Jurkat, Clone E6-1 (cell line): ENCODE results near the gene ERMARD.
"Not testable (repeated sequence)": the region's sequence is repeated elsewhere in the genome, so short reads cannot be mapped to it uniquely, and the experiment has no call there.

ENCODE experiments used
- DNase-seq: peaks from one replicate; pipeline ENCODE4 v3.0.0-alpha.2; 2011; ENCODE audit warnings: low read depth, low spot score
- H3K4me3 ChIP-seq: 2 replicates; pipeline ENCODE4 v1.5.1; 2011; ENCODE audit warnings: mild to moderate bottlenecking, low read length, control low read depth, moderate library complexity

The ERMARD gene

DNA sequence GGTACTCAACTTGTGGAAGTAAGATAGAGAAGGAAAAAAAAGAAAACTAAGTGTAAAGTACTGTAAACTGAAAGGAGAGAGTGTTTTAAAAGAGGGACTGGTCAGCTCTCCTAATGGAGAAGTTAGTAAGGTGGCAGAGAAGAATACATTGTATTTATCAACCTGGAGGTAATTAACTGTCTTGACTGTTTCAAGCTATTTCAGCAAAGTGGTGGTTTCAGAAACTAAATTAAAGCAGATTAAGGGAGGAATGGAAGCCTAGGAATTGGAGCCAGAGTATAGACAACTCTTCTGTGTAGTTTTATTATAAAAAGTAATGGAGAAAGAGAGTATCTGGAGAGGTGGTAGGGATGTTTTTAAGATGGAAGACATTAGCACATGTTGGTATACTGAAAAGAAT lies 24.5 kb upstream of the ERMARD start:
- no peak overlapping the region for H3K4me3 ChIP-seq
- no peak for DNase-seq

DNA sequence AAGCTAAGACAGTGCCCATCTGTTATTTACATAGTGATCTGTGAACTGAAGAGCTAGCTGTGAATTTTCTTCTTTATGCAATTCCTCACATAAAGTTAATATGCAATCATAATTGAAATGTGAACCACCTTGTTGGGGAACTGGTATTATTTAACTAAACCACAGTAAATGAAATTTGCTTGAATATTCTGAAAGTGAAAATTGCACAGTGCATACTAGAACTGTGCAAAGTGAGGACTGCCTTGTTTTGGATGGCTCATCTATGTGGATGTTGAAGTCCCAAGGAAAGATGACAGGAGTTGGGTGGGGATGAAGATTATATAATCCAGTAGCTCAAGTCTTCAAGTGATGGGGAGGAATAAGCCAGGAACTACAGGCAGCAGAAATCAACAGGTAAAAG lies 21.5 kb upstream of the ERMARD start:
- no peak overlapping the region for H3K4me3 ChIP-seq
- DNase-seq: no peak

DNA sequence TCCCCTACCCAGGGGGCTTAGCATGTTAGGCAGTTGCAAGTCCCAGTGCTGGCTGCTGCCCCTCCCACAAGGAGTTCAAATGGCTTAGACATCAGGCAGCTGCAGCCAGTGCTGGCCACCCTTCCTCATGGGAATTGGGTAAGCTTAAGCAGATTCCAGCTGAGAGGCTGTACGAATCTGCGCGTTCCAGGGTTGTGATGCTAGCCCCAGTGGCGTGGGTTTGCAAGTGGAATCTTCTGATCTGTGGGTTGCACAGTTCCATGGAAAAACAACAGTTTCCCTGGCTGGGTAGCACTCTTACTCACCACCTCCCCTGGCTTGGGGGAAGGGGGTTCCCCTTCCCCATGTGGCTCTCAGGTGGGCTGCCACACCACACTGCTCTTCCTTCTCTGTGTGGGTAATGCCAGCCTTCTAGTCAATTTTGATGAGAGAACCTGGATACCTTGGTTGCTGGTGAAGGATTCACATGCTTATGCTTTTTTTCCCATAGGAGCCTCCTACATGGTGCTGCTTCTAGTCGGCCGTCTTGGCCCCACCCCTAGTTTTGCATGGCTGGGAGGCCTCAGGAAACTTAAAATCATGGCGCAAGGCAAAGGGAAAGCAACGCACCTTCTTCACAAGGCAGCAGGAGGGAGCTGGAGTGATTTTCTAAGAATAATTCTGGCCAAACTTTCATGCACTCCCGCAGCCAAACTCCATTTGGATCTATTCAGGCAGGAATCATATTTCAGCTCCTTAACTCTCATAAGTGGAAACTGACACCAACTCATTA lies 13.0 kb upstream of the ERMARD start:
- no peak for DNase-seq
- no peak overlapping the region for H3K4me3 ChIP-seq

DNA sequence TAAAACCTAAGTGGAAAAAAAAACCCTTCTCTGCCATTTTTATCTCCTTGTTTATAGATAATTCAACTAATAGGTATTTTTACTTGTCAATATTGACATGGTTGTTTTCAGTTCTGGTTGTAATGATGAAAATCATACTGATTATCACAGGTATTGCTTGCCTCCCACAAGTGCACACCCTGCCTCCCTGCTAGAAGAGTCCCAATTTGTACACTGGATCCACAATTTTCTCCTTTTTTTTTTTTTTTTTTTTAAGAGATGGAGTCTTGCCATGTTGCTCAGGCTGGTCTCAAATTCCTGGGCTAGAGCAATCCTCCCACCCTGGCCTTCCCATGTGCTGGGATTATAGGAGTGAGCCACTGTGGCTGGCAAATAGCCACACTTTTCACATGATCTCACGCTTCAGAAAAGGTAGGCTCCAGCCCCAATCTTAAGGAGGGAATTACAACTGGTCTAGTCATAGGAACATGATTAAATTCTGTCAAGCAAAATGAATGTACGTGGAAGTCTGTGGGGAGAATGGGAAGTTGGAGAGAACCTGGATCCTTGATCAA lies 12.4 kb upstream of the ERMARD start:
- no peak overlapping the region for H3K4me3 ChIP-seq
- no peak for DNase-seq

DNA sequence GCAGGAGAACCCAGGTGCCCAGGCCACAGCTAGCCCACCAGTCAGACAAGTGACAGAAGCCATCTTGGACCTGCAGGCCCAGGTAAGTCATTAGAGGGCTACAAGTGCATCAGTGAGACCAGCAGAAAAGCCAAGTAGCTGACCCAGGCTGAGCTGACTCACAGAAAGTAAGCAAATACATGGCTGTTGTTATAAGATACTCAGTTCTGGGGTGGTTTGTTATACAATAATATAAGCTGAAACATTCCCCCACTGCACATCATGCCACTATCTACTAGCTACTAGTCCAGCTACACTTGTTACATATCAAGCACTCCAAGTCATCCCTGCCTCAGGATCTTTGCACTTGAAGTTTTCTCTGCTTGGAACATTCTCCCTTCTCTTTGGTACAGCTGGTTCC lies 10.1 kb upstream of the ERMARD start:
- no peak overlapping the region for H3K4me3 ChIP-seq
- DNase-seq: no peak

DNA sequence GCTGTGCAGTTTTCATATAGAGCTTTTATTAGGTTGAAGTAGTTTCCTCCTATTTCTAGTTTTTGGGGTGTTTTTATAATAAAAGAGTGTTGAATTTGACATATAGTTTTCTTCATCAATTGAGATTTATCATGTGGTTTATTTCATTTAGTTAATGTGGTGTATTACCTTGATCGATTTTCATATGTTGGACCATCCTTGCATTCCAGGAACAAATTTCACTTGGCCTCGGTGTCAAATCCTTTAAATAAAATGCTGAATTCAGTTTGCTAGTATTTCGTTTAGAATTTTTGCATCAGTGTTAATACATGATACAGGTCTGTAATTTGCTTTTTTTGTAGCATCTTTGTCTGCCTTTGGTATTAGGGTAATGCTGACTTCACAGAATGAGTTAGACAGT lies 6.0 kb upstream of the ERMARD start:
- DNase-seq: no peak
- no peak overlapping the region for H3K4me3 ChIP-seq

DNA sequence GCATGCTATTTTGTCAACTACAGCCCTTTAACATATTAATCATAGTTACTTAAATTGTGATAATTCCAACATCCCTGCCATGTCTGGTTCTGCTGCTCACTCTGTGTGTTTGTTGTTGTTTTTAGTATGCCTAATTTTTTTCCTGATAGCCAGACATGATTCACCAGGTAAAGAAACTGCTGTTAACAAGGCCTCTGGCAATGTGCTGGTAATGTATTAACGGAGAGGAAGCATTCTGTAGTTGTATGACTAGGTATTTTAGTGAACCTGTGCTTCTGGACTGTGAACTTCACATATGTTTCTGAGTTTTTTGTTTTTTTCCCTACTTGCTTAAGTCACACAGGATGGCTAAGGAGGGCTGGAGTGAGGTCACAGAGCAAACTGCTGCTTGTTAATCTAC lies 4.9 kb upstream of the ERMARD start:
- DNase-seq: no peak
- no peak overlapping the region for H3K4me3 ChIP-seq

DNA sequence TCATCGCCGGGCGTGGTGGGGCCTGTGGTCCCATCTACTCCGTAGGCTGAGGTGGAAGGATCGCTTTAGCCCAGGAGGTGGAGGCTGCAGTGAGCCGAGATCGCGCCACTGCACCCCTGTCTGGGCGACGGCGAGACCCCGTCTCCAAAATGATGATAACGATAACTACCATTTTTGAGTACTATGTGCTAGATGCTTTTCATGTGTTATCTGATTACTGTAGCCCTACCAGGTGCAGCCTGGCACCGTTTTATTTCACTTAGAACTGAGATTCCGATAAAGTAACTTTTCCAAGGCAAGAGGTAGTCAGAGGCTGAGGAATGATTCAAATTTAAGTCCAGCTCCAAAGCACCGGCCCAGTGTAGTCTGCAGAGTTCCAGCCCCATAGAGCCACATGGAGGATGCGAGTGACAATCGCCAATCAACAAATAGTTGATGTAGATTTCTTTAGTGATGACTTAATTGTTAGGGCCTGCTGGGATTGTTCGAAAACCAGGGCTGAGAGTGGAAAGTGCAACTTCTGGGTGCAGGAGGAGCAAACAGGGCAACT lies 727 bp downstream of the ERMARD start:
- H3K4me3 ChIP-seq: peak overlapping the region; percentile 89
- no peak for DNase-seq

DNA sequence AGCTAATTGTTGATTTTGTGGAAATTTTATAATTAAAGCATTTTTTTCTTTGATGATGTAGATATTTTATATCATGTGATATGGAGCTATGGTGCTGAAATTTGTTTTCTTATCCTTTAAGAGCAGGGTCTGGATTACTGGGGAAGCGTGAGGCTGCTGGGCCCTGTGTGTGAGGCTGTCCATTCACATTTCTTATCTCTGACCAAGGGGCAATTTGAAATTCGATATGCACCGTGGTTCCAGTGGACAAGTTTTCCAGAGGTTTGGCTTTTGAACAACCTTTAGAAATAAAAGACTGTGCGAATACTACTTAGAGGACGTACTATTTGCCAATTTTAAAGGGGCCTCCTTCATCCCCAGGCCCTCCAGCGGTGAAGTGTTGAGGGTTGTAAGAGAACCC lies 3.7 kb downstream of the ERMARD start:
- H3K4me3 ChIP-seq: no peak overlapping the region
- DNase-seq: no peak

DNA sequence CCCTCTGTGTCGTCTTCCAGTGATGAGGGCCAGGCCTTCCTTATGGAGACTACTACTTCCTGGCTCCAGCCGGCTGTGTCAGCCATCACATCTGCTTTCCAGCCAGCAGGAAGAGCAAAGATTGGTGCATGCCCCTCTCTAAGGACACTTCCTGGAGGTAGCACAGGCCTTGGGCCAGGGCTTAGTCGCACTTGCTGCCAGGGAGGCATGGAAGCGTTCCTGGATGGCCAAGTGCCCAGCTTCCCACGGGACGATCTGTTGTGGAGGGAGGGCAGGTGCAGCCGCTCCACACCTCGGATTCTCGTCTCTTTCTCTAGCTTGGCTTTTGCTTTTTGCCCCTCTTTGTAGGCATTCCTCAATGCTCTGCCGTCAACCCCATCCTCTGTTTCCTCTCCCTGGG lies 11.9 kb downstream of the ERMARD start:
- no peak for DNase-seq

DNA sequence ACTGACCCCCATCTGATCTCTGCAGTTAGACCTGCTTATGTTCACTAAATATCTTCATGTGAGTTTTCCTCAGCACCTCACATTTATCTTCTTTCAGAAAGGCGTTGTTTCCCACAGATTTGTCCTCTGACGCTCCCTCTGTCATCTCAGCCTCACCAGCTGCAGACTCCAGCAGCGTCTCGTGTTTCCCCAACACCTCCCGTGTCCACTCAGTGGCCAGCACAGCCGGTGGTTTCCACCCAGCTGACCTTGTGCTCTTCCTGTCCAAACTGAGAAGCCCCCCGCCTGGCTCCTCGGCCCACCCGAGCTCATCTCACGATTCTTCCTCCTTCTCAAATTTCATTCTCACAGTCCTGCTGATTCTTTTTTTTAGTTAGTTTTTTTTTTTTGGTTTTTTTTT lies 12.5 kb downstream of the ERMARD start:
- DNase-seq: no peak

More for the DNA sequence above, 11.9 kb downstream of the ERMARD start:
- no peak overlapping the region for H3K4me3 ChIP-seq

DNA sequence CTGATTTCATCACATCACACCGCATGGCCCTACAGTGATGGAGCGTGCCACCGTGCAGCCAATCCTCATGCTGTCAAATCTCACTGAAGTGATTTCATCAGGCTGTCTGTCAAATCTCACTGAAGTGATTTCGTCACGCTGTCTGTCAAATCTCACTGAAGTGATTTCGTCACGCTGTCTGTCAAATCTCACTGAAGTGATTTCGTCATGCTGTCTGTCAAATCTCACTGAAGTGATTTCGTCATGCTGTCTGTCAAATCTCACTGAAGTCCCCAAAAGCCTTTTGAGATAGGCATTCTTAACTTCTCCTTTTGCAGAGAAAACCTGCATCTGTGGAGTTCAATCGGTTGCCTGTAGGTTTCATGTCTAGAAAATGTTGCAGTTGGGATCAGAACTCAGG lies 14.4 kb downstream of the ERMARD start:
- not testable (repeated sequence) for DNase-seq, H3K4me3 ChIP-seq

More for the DNA sequence above, 12.5 kb downstream of the ERMARD start:
- no peak overlapping the region for H3K4me3 ChIP-seq

DNA sequence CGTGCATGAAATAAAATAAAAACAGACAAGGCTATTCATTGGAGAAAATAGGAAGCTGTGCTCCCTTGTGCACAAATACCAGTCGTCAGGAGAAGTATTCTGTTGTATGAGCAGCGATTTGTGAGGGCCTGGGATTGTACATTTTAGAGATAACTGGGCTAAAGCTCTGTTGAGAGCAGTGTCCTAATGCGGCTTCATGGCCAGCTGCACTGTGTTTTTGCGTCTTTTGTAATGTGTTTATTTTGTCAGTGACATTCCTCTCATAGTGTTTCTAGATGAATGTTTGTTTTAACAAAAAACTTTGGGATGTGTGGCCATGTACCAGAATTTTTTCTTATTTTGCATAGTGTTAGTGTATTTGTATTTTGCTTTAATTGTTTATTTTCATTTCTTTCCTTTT lies 14.8 kb downstream of the ERMARD start:
- no peak for DNase-seq
- H3K4me3 ChIP-seq: no peak overlapping the region

DNA sequence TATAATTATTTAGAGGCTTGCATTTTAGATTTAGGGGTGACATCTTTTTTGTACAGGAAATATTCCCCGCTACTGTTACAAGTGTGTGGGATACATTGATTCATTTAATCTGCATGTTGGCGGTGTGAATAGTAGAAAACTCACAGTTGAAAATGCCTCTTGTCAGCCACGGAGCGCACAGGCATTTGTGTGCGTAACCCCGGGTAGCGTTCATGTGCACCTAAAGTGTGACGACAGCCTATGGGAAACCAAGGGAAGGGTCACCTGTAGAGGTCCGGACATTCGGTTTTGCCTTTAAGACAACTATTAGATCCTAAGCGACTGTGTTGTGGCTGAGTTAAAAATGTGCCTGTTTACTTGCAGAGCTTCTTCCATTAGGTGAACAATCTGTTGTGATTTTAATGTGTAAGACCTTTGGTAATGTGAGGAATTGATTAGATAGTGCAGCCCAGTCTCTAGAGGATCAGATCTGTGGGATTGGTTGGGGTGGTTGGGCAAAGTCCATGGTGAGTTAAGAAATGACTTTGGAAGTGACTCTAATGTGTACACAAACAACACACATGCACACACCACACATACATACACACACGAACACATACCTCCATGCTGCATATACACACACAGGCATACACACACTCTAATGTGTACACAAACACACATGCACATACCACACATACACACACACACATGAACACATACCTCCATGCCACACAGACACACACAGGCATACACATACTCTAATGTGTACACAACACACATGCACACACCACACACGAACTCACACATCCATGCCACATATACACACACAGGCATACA lies 15.7 kb downstream of the ERMARD start:
- DNase-seq: no peak
- no peak overlapping the region for H3K4me3 ChIP-seq

DNA sequence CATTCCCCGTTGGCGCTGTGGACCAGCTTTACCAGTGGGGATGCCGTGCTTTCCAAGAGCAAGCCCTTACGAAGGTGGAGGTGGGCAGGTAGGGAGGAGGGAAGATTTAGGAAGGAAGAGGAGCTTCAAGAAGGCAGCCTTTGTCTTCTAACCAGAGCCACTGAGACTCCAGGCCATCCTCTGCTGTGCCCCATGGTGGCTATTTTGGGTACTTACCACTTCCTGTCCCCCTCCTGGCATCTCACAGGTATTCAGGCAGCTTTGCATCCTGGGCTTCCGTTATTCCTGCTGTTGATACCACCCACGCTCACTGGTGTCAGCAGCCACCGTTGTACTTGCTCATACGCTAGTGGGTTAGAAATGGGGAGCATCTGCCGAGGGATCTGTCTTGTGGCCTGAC lies 22.9 kb downstream of the ERMARD start:
- no peak overlapping the region for H3K4me3 ChIP-seq
- DNase-seq: no peak

DNA sequence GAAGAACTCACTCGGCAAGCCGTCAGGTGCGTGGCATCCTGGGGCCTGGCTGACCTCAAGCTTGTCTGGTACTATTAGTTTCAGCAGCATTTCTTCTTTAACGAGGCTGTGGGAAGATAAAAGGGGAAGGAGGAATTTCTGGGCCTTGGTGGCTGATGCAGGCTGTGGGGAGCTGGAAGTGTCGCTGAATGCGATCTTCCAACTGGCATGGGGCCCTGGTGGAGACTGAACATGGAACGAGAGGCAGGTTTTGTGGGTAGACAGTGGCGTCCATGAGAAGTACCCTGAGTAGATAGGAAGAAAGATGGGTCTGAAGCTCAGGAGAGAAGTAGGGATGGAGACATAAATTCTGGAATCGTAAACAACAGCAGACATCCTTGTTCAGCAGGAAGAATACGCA lies 23.9 kb downstream of the ERMARD start:
- no peak for DNase-seq

DNA sequence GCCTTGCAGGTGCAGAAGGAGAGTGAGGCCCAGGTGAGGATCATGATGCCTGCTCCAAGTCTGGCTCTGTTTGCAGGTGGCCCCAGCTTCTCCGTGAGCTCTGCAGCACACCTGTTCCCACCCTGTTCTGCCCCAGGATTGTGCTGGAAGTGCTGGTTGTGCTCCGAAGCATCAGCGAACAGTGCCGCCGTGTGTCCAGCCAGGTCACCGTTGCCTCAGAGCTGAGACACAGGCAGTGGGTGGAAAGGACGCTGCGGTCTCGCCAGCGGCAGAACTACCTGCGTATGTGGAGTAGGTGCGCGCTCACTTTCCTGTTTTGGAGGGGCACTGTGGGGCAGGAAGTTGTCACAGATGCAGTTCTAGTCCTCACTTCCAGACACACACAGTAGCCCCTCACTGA lies 25.0 kb downstream of the ERMARD start:
- H3K4me3 ChIP-seq: no peak overlapping the region
- no peak for DNase-seq

More for the DNA sequence above, 23.9 kb downstream of the ERMARD start:
- no peak overlapping the region for H3K4me3 ChIP-seq

DNA sequence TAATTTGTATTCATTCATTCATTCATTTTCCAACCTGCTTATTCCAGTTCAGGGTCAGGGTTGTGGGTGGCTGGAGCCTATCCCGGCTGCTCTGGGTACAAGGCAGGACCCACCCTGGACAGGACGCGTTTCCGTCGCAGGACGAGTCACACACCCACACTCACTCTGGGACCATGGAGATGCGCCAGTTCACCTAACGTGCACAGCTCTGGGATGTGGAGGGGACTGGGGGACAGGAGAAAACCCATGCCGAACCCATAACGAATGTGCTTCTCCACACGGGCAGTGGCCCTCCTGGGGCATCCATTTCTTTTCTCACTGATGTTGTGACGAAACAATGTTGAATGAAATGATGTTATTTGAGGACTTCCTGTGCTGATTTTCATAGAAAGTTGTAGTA lies 26.5 kb downstream of the ERMARD start:
- no peak for DNase-seq
- no peak overlapping the region for H3K4me3 ChIP-seq

DNA sequence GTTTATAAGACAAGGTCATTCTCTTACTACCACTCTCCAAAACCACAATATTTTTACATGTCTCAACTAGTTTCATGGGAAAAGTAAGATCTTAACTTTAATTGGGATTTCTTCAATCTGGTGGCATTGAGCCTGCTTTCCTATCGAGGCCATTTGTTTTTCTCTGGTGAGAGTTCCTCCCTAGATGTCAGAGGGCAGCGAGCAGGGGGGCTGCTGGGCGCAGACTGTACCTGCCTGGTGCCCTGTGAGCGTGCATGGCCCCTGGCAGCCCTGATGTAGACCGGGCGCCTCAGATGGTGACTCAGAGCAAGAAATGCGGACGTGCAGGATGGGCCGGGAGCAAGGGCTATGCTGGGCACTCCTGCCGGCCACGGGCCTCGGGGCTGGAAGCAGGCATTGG lies 27.2 kb downstream of the ERMARD start:
- DNase-seq: no peak
- H3K4me3 ChIP-seq: no peak overlapping the region
